ENCODE data around the gene MAP3K14. TPM values are rescaled to one million over a fixed set of nuclear protein-coding genes. Genes with fewer than 3 reads are reported as not detected.
A peak's percentile ranks its signal among the peaks of the same experiment; 100 is the strongest.

MAP3K14 gene
- total and polyA plus RNA-seq, 10 of the 15 experiments (the other 5 are each of a cell fraction or from before 2014, with no cell fraction given), result 2.1 to 33.3 (median 19.7) TPM

- Histone ChIP-seq H3K36me3 (ENCODE audit: control insufficient read depth in 2 of 2, insufficient read depth in 2 of 2, low read length in 1 of 2) (no peaks in the 10 kb centered on the region), H3K27me3 (replicated peaks in 1 of 2; ENCODE audit: control insufficient read depth in 2 of 2, insufficient read depth in 2 of 2, low read length in 1 of 2) (no peaks in the 10 kb centered on the region), H2AFZ (ENCODE audit: control insufficient read depth, low read depth, low read length) (no peak overlapping the region), H3K9ac (ENCODE audit: control insufficient read depth, insufficient read depth, low read length) (no peak overlapping the region), H4K20me1 (ENCODE audit: control insufficient read depth, insufficient read depth) (no peaks in the 10 kb centered on the region), H3K27ac (ENCODE audit: control insufficient read depth, insufficient read depth) (no peak overlapping the region), H3K4me3 (no peak overlapping the region), H3K79me2 (ENCODE audit: control insufficient read depth, insufficient read depth, low read length) (no peaks in the 10 kb centered on the region), H3K4me2 (ENCODE audit: control insufficient read depth, insufficient read depth) (no peak overlapping the region), H3K9me3 (replicated peaks; ENCODE audit: control insufficient read depth, insufficient read depth, low read length) (peaks cover 5% of the 10 kb centered on the region), H3K4me1 (ENCODE audit: control insufficient read depth, insufficient read depth, low read length) (peaks cover 26% of the 10 kb centered on the region)
- no TSS peak for BruUV-seq (replicated peaks)
- SMC1A ChIA-PET (ENCODE audit: uncharacterized antibody, unreplicated experiment), result interaction anchor here (0.7 to 1.9 kb wide), 4 partner anchors 21 to 62 kb away, joined by 3 to 5 read pairs (median 4); no protein-coding TSS in a partner anchor
- POLR2A ChIA-PET, result interaction anchor here (0.9 to 1.5 kb wide), 2 partner anchors 15 to 43 kb away, joined by 3 read pairs; no protein-coding TSS in a partner anchor
- 50% methylated on average over 2 of the region's 2 CpGs for WGBS (ENCODE audit: insufficient coverage, insufficient replicate concordance, low lambda C conversion rate, missing lambda C conversion rate)
- RAD21 ChIA-PET (ENCODE audit: unreplicated experiment), result interaction anchor here (0.6 to 1.7 kb wide), 3 partner anchors 38 to 43 kb away, joined by 3 to 7 read pairs (median 4); partner anchors contain the start of gene MAP3K14
- in situ Hi-C loops (cut with MboI), result no loop called here
- ATAC-seq (no peak), DNase-seq (ENCODE audit: low read depth, low spot score) (no peak), FAIRE-seq (no peak)
- intact Hi-C loops (cut with micrococcal nuclease; ENCODE audit: unreplicated experiment), result no loop called here
- TF ChIP-seq, protein P1, sequence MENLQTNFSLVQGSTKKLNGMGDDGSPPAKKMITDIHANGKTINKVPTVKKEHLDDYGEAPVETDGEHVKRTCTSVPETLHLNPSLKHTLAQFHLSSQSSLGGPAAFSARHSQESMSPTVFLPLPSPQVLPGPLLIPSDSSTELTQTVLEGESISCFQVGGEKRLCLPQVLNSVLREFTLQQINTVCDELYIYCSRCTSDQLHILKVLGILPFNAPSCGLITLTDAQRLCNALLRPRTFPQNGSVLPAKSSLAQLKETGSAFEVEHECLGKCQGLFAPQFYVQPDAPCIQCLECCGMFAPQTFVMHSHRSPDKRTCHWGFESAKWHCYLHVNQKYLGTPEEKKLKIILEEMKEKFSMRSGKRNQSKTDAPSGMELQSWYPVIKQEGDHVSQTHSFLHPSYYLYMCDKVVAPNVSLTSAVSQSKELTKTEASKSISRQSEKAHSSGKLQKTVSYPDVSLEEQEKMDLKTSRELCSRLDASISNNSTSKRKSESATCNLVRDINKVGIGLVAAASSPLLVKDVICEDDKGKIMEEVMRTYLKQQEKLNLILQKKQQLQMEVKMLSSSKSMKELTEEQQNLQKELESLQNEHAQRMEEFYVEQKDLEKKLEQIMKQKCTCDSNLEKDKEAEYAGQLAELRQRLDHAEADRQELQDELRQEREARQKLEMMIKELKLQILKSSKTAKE (IDR thresholded peaks at IDR 0.05; ENCODE audit: low read depth, poor library complexity, severe bottlenecking), result no peak
- TF ChIP-seq HSF1 (IDR thresholded peaks at IDR 0.05; ENCODE audit: low read depth, low read length) (no peak), CEBPB (IDR thresholded peaks at IDR 0.05; ENCODE audit: borderline replicate concordance in 1 of 2, low read depth in 2 of 2, low read length in 2 of 2) (no peak), RUNX3 (IDR thresholded peaks at IDR 0.05; ENCODE audit: low read length) (no peak), CREB1 (IDR thresholded peaks at IDR 0.05; ENCODE audit: low read depth) (no peak), BHLHE40 (IDR thresholded peaks at IDR 0.05; ENCODE audit: borderline replicate concordance in 1 of 2, low read depth in 2 of 2, low read length in 1 of 2) (no peak), HDGF (IDR thresholded peaks at IDR 0.05) (0 out of 2 replicates have a peak, but pooled peaks have one; percentile 74)
- CTCF ChIA-PET, result interaction anchor here (1.0 to 1.2 kb wide), 3 partner anchors 18 to 78 kb away, joined by 3 to 6 read pairs (median 4); no protein-coding TSS in a partner anchor
Measured at GRCh38 chr17:45355087-45355486, 38.3 kb upstream of the MAP3K14 start.

All from GM12878 (cell line).